ENCODE results near the gene SOAT2.

DNA sequence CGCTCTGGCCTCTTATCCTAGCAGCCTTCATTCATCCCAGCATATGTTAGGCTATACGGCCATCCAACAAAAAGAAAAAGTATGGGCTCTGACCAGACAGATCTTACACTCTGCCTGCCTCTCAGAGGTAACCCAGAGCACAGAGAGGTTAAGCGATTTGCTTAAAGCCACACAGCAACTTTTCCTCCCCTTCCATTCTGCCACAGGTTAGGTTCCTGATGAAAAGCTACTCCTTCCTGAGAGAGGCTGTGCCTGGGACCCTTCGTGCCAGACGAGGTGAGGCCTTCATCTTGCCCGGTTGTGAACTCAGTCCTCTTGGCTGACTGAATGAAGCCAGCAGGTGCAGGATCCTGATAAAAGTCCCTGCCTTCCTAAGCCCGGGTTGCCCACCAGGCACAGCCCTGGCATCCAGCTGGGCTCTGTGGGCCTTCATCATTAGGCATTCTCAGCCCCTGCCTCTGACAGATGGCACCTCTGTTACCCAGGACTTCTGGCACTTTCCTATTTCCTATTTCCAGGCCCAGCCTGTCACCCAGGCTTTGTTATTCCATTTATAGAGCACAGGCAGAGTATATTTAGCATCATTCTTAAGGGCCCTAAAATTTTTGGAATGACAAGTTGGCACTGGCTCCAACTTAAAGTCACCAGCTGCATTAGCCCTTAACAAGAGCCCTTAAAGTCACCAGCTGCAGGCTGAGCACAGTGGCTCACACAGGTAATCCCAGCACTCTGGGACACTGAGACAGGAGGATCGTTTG lies 12.8 kb downstream of the SOAT2 start:
- TF ChIP-seq POLR2AphosphoS5 (IDR thresholded peaks at IDR 0.05; ENCODE audit: borderline replicate concordance, low read depth, low read length) (no peak), EZH2 (IDR thresholded peaks at IDR 0.05) (no peak), FOXP2 (optimal IDR thresholded peaks at IDR 0.05; ENCODE audit: control extremely low read depth, extremely low read length, insufficient read depth) (no peak)

Measured in SK-N-MC (cell line).